ENCODE data around the gene CCDC178.

DNA sequence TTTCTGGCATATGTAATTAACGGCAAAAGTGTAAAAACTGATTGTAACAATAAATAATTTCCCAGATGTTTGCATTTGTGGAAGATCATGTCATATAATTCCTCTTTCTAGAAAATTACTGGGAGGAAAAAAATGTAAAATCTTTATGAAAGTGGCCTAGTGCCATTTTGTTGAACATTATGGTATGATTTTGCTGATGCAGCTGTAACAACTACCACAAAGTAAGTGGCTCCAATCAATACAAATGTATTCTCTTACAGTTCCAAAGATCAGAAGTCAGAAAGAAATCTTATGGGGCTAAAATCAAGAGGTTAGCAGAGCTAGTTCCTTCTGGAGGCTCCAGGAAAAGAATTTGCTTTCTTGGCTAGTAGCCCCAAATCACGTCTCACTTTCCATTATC is 281.4 kb downstream of the CCDC178 start:
- no peak for TF ChIP-seq CTCF (IDR thresholded peaks at IDR 0.05)
- no peak for TF ChIP-seq POLR2A (IDR thresholded peaks at IDR 0.05)
